NAMALWA (cell line): ENCODE measurements around the gene ATMIN.

Experiments
- DNase-seq: peaks from one replicate; pipeline ENCODE4 v3.0.0-alpha.2; 2015; ENCODE audit warnings: low spot score

ATMIN gene, protein sequence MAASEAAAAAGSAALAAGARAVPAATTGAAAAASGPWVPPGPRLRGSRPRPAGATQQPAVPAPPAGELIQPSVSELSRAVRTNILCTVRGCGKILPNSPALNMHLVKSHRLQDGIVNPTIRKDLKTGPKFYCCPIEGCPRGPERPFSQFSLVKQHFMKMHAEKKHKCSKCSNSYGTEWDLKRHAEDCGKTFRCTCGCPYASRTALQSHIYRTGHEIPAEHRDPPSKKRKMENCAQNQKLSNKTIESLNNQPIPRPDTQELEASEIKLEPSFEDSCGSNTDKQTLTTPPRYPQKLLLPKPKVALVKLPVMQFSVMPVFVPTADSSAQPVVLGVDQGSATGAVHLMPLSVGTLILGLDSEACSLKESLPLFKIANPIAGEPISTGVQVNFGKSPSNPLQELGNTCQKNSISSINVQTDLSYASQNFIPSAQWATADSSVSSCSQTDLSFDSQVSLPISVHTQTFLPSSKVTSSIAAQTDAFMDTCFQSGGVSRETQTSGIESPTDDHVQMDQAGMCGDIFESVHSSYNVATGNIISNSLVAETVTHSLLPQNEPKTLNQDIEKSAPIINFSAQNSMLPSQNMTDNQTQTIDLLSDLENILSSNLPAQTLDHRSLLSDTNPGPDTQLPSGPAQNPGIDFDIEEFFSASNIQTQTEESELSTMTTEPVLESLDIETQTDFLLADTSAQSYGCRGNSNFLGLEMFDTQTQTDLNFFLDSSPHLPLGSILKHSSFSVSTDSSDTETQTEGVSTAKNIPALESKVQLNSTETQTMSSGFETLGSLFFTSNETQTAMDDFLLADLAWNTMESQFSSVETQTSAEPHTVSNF

DNA sequence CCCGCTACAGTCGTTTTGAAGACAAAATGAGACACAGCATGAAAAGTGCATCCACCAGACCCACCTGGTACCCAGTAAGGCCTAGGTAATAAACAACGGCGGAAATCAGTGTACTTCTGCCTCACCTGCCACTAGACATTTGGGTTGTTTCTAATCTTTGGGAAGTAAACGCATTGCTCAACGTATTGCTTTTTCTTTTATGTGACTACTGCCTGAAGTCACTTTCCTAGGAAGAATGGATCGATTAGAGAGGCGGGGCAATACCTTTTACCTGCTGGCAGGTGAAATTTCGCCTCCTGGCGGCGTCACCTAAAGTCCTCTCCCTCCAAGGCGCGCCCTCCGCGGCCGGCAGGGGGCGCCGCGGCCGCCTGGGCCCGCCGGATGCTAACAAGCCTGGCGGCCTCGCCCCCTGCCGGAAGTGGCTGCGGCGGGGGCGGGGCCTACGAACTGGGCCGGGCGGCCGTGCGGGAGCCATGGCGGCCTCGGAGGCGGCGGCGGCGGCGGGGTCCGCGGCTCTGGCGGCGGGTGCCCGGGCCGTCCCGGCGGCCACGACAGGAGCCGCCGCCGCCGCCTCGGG, at the start of gene ATMIN:
TSS of gene ATMIN (plus strand) at position 445 of the 577 bp plus-strand sequence. CDS start at position 474, 29 bp downstream.
- peak; percentile 93 for DNase-seq

DNA sequence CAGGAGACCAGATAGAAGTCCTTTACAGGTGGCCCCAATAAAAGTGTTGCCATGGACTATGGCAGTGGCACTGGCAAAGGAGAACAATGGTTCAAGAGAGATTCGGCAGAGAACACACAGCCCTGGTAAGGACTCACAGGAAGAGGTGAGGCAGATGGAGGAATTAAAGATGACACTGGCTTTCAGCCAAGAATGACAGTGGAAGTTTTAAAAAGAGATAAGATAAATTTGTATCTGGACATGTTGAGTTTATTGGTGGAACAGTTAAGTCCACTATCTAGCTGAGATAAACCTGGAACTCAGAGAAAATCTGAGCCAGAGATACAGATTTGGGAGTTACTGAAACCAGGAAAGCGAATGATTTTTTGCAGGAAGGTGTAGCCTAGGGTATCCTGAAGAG, 49.1 kb upstream of the ATMIN start:
- no peak for DNase-seq

DNA sequence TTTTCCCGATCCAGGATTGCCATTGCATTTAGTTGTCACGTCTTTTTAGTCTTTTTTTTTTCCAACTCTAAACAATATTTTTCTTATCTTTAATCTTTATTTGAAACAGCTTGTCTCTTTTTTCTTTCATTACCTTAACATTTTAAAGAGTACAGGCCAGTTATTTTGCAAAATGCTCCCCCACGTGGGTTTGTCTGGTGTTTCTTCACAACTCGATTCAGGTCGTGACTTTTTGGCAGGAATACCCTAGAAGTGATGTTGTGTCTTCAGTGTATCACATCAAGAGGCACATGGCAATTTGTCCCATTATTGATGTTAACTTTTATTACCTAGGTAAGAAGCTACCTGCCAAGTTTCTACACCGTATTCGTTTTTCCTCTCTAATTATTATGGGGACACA, 46.9 kb upstream of the ATMIN start:
- DNase-seq = no peak

DNA sequence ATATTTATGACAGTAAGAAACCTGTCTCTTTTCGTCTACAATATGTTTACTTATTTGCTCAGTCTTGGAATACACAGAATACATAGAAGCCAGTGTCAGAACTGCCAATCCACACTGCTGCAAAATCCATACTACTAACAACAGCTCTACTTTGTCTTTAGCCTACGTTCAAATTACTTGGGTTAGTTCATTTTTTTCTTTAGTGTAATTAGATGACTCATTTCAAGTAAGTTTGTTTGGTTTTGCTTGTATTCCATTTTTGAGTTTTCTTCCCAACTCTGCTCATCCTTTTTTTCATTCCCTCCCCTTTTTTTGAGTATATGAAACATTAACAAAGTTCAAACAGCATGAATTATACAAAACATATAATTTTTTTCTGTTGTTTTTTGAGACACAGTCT, 45.8 kb upstream of the ATMIN start:
- DNase-seq = no peak

DNA sequence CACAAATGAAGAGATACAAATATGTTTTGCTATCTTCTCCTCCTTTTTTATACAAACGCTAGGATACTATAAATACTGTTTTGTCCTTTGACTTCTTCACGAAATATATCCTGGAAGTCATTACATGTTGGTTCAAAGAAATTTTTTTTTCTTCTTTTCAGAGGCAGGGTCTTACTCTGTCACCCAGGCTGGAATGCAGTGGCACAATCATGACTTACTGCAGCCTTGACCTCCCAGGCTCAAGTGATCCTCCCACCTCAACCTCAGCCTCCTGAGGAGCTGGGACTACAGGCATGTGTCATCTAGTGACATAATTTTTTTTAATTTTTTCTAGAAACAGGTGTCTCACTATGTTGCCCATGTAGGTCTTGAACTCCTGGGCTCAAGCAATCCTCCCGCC, 45.1 kb upstream of the ATMIN start:
- DNase-seq = no peak

DNA sequence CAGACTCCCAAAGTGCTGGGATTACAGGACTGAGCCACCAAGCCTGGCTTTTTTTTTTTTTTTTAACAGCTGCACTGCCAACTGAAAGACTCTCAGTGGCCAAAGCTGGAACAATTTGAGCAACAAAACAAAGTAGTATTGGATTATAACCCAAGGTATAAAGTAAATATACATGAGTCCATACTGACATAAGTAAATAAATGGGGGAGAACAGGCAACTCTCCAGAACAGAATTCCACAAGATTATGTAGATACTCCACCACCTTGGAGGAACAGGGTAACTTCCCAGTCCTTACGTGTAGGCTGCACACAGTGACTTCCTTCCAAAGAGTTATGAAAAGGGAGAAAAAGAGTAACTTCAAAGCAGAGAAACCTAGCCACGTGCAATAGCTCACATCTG, 44.7 kb upstream of the ATMIN start:
- DNase-seq = no peak

DNA sequence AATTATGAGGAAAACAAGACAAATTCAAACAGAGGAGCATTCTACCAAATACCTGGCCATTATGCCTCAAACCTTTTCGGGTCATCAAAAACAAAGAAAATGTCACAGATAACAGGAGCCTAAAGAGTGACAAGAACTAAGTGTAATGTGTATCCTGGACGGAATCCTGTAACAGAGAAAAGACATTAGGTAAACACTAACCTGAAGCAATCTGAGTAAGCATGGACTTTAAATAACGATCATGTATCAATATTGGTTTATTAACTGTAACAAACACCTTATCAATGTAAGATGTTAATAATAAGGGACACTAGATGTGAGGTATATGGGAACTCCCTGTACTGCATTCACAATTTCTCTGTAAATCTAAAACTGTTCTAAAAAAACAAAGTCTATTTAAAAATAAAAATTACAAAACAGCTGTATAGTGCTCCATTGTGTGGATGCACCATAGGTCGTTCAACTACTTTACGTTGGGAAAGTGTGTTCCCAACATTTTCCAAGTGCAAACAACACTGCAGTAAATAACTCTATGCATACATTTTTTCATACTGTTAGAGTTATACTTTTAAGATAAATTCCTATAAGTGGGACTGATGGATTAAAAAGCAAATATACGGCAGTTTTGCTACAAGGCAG, 43.7 kb upstream of the ATMIN start:
- DNase-seq = no peak

DNA sequence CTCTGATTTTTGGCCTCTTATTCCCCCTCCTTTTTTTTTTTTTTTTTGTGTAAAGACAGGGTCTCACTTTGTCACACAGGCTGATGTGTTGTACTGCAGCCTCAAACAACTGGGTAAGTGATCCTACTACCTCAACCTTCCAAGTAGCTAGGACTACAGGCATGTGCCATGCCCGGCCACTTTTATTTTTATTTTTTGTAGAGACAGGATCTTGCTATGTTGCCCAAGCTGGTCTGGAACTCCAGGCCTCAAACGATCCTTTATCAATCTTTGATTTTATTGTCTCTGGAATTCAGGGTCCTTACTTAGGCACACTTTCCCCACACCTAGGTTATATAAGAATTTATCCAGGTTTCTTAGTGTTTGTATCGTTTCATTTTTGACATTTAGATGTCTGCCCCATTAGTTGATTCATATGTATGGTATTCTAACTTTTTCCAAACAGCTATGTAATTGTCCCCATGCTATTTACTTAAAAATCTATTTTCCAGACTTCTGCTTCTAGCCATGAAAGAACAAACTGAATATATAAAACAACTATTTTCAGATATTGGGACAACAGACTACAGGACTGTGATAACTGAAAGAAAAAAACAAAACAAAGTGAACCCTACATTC, 42.9 kb upstream of the ATMIN start:
- no peak for DNase-seq

DNA sequence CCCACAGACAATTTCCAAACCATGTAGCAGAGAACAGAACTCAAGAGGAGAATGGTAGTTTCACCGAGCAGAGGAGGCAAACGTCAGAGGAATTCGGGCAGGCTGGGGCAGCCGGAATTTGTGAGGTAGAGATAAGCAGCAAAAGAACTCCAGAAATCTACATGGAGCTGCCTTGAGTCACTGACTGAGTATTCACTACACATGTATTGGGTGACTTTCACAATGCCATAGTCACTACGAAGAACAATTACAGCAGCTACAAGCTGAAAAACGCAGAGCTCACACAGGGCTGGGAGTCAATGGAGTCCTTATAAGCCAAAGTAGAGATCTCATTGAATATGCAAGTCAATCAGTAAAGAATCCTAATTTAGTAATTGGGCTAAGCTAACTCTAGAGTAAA, 42.3 kb upstream of the ATMIN start:
- DNase-seq = no peak

DNA sequence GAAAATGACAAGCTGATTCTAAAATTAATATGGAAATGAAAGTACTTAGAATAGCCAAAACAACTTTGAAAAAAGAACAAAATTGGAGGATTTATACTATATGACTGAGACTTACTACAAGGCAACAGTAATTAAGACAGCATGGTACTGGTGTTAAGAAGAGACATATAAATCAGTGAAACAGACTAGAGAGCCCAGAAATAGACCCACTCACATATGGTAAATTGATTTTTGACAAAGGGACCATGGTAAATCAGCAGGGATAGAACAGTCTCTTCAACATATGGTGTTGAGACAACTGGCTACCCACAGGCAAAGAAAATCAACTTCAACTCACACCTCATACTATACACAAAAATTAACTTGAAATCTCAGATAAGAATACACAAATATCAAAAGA, 41.8 kb upstream of the ATMIN start:
- no peak for DNase-seq

DNA sequence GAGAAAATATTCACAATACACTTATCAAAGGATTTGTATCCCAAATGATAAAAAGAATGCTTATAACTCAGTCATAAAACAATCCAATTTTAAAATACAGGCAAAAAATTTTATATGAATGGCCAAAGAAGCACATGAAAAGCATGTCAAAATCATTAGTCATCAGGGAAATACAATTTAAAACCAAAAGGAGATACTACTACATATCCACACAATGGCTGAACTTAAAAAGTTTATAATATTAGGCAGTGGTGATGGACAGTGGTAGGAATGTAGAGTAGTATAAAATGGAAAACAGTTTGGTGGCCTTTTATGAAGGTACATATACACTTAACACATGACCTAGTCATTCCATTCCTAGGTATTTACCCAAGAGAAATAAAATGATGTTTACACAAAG, 41.2 kb upstream of the ATMIN start:
- DNase-seq = no peak

DNA sequence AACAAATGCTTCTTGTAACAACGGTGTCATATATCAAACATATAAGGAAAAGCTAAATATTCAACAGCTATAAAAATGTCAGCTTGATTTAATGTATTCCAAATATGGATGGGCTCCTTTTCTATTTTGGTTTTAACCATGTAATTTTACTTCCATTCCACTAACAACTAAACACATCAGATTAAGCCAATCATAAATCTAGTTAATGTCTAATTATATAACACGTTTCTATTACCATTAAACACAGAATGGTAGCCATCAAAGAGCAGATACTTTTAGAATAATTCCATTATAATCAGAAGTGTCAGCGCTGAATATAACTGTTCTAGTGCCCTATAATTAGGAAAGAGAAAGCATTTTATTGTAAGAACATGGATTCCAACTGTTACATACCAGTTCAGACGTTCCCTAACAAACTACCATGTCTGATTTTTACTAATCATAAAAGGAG, 38.9 kb upstream of the ATMIN start:
- no peak for DNase-seq

DNA sequence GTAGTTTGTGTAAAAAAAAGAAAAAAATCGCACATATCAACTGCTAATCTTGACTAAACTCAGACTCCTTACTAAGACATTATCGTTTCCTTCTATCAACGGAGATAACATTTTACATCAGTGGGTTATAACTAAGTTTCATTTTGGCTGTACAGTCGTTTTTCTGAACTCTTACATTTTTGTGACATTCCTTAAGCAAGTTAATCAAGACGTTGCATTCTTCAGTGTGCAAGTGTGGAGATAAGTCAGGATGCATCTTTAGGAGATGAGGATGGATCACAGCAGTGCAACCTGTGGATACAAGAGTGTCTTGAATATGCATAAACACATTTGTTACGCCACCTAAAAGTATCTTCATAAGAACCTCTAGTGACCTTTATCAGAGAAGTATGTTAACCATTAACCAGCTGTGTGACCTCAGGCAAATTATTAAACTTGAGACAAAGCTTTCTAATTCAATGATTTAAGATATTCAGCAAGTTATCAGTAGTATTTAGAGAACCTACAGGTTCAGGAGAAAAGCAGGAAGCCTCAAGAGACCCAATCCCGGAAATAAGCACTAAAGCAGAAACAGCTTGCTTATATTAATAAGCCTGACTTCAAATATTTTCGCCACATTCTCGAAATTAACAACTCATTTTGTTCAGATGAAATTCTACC, 38.4 kb upstream of the ATMIN start:
- DNase-seq = peak; percentile 43

DNA sequence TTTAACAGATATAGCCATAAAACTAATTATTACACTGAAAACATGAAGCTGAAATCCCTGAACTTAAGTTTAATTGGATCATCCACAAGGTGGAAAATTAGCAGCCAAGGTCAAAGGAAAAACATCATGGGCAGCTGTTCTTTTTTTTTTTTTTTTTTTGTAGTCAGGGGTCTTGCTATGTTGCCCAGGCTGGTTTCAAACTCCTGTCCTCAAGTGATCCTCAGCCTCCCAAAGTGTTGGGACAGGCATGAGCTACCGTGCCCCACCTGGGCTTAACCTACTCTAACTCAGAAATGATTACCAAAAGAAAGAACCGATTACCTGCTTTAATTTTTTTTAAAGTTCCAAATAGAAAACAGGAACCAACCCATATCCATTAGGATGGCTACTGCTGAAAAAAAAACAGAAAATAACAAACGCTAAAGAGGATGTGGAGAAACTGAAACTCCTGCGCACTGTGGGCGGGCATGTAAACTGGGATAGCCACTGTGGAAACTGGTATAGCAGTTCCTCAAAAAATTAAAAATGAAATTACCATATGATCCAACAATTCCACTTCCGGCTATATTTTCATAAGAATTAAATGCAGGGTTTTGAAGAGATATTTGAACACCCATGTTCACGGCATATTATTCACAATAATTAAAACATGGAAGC, 37.5 kb upstream of the ATMIN start:
- DNase-seq = no peak

DNA sequence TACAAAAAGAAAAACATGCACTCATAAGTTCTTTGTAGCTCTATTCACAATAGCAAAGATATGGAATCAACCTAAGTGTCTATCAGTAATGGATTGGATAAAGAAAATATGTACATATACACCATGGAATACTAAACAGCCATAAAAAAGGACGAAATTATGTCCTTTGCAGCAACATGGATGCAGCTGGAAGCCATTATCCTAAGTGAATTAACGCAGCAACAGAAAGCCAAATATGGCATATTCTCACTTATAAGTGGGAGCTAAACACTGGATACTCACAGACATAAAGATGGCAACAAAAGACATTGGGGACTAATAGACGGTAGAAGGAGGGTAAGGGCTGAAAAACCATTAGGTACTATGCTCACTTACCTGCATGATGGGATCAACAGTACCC, 34.8 kb upstream of the ATMIN start:
- no peak for DNase-seq

DNA sequence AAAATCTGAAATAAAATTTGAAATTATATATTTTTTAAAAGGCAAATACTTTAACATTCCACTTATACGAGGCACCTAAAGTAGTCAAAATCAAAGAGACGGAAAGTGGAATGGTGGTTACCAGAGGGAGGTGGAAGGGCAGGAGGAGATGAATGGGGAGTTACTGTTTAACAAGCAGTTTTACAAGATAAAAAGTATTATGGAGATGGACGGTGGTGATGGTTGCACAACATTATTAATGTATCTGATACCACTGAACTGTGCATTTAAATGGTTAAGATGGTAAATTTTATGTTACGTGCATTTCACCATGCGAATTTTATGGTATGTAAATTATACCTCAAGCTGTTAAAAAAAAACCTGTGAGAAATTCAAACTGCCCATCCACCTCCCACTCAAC, 34.3 kb upstream of the ATMIN start:
- no peak for DNase-seq

DNA sequence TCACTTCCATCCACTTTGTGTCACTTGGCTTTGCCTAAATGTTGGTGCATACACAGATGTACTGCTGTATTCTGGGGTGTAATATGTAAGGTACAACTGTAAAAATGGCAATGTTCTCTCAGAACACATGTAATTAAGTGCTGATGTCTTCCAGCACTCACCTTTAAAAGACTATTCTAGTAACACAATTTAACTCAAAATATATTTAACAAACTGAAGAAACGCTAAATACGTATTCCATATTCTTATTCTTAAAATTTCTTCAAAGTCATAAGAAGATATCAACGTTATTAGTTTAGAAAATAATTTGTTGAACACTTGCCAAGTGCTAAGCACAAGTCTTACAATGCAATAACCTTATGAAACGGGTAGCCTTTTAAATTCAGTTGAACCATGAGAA, 32.6 kb upstream of the ATMIN start:
- no peak for DNase-seq

DNA sequence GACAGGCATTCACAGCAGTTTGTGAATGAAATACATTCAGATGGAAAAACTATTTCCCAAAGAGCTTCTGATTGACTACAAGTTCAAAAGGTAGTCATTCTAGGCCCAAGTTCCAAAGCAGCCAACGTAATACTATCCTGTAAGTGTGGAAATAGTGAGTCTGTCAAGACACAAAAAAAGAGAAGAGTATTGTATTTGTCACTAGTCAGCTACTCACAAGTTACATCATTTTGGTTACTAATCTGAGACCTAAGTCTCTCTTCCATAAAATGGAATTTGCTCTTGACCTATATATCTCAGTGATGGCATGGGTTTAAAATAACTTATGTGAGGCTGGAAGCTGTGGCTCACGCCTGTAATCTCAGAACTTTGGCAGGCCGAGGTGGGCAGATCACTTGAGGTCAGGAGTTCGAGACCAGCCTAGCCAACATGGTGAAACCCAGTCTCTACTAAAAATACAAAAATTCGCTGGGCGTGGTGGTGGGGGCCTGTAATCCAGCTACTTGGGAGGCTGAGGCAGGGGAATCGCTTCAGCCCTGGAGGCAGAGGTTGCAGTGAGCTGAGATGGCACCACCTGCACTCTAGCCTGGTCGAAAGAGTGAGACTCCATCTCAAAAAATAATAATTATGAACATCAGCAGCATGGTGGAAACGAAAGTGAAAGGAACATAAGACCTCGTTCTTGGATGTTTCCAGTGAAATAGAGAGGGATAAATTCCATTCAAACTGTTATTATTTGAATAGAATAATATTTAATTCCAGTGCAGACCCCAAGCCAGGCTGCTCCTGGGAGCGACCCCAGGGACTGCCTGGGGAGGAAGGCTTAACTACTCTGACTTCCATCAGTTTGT, 31.8 kb upstream of the ATMIN start:
- no peak for DNase-seq

DNA sequence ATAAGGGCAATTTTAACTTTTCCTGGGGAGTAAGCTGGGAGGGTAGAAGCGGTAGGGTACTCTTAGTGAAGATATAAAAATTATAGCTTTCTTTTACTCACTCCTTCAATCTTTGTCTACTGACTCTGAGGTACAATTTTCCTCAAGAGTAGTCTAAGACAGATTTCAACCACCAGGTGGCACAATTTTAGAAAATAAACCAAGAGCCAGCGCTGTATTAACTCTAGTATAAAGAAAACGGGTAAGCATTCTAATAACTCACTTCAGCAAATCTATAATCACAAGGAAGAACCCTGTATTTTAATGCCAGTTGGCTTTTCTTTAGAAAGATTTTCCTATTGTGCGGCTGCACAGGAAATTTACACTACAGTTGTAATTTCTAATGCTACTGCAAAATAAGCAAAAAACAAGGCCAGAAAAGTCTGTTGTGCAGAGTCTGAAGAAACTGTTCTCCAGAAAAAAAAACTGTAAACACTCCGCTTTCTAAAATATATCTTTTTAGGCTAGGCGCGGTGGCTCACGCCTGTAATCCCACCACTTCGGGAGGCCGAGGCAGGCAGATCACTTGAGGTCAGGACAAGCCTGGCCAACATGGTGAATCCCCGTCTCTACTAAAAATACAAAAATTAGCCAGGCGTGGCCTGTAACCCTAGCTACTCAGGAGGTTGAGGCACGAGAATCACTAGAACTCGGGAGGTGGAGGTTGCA, 30.8 kb upstream of the ATMIN start:
- DNase-seq = peak; percentile 89
